HCT116 (cell line): ENCODE results near the gene MSI2.

Experiments used
- EZH2 ChIP-seq: fragments of 200-600 bp; sonication (generic); IDR thresholded peaks from 2 replicates; pipeline ENCODE4 v1.6.1; 2017; ENCODE audit warnings: antibody characterized with exemption, mixed run types
- EZH2phosphoT487 ChIP-seq: fragments of 200-600 bp; IDR thresholded peaks from 2 replicates; pipeline ENCODE4 v1.6.1; 2018; ENCODE audit warnings: antibody characterized with exemption, borderline replicate concordance
- JUND ChIP-seq: IDR thresholded peaks from 2 replicates; pipeline ENCODE4 v1.6.1; 2012
- POLR2A ChIP-seq: IDR thresholded peaks from 2 replicates; pipeline ENCODE4 v1.7.0; 2011; ENCODE audit warnings: borderline replicate concordance; ENCODE audit not compliant: insufficient read depth, insufficient read length; ENCODE audit errors: extremely low read depth
- POLR2AphosphoS5 ChIP-seq: IDR thresholded peaks from 2 replicates; pipeline ENCODE4 v1.6.1; 2011; ENCODE audit warnings: mild to moderate bottlenecking, low read depth, low read length, moderate library complexity
- RAD21 ChIP-seq: IDR thresholded peaks from 2 replicates; pipeline ENCODE4 v1.6.1; 2012; ENCODE audit warnings: low read depth, mild to moderate bottlenecking
- SP1 ChIP-seq: IDR thresholded peaks from 2 replicates; pipeline ENCODE4 v1.6.1; 2012; ENCODE audit warnings: low read depth
- TCF7L2 ChIP-seq: IDR thresholded peaks from 2 replicates; pipeline ENCODE4 v1.7.0; 2011; ENCODE audit warnings: borderline replicate concordance, inconsistent platforms; ENCODE audit not compliant: insufficient read depth, insufficient read length; ENCODE audit errors: extremely low read depth
- TF ChIP-seq, protein P1 (sequence below), 3 experiments: fragments of 200-600 bp in 1 of 3; sonication (generic) in 1 of 3; IDR thresholded peaks in 2 of 3; conservative IDR thresholded peaks in 1 of 3; 2 replicates each; pipeline ENCODE4 v1.5.1; 2012 to 2017; ENCODE audit warnings: low read depth in 2 of 3, low read length in 2 of 3, antibody characterized with exemption in 1 of 3, borderline replicate concordance in 1 of 3, control low read depth in 1 of 3, mild to moderate bottlenecking in 1 of 3, mixed read lengths in 1 of 3, mixed run types in 1 of 3, moderate library complexity in 1 of 3; ENCODE audit not compliant: insufficient read depth in 1 of 3
- TF ChIP-seq, protein P2 (sequence below): IDR thresholded peaks from 2 replicates; pipeline ENCODE4 v1.6.1; 2012

DNA sequence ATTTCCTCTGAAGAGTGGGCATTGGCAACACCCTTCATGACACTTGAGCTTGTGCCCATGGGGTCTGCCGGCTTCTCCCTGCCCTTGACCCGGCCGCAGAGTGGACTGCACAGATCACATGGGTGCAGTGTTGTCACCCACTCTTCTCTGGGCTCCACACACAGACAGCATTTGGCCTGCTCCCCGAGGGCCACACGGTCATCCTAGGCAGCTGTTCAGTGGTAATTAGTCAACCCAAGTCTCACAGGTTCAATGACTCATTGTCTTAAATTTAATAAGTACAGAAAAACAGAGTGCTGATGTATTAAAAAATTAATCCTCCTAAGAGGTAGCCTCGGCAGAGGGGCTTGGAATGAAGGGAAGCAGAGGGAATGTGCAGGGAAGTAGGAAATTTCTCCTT lies 204.8 kb downstream of the MSI2 start:
- TF ChIP-seq, protein P1, sequence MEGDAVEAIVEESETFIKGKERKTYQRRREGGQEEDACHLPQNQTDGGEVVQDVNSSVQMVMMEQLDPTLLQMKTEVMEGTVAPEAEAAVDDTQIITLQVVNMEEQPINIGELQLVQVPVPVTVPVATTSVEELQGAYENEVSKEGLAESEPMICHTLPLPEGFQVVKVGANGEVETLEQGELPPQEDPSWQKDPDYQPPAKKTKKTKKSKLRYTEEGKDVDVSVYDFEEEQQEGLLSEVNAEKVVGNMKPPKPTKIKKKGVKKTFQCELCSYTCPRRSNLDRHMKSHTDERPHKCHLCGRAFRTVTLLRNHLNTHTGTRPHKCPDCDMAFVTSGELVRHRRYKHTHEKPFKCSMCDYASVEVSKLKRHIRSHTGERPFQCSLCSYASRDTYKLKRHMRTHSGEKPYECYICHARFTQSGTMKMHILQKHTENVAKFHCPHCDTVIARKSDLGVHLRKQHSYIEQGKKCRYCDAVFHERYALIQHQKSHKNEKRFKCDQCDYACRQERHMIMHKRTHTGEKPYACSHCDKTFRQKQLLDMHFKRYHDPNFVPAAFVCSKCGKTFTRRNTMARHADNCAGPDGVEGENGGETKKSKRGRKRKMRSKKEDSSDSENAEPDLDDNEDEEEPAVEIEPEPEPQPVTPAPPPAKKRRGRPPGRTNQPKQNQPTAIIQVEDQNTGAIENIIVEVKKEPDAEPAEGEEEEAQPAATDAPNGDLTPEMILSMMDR (IDR thresholded peaks at IDR 0.05 in 2 of 3, conservative IDR thresholded peaks at IDR 0.05 in 1 of 3; ENCODE audit: borderline replicate concordance in 1 of 3, insufficient read depth in 1 of 3, low read depth in 2 of 3, low read length in 2 of 3): no peak
- TF ChIP-seq RAD21: no peak
- no peak for TF ChIP-seq EZH2phosphoT487
- TF ChIP-seq POLR2AphosphoS5: no peak
- TF ChIP-seq EZH2: no peak
- TF ChIP-seq, protein P2, sequence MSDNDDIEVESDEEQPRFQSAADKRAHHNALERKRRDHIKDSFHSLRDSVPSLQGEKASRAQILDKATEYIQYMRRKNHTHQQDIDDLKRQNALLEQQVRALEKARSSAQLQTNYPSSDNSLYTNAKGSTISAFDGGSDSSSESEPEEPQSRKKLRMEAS: no peak
- TF ChIP-seq POLR2A: no peak
- no peak for TF ChIP-seq SP1
- TF ChIP-seq JUND: peak; percentile 21; the same call in 1 of the 2 replicates
- no peak for TF ChIP-seq TCF7L2
